ENCODE results near the gene GALNT12. TPM values are rescaled to one million over a fixed set of nuclear protein-coding genes. Genes with fewer than 3 reads are reported as not detected.
A peak's percentile ranks its signal among the peaks of the same experiment; 100 is the strongest.

The GALNT12 gene
- total RNA-seq, 1 donor from 2014 or later, result 46.5 TPM

- Histone ChIP-seq H3F3A (ENCODE audit: low read depth) (no peaks in the 10 kb centered on the region), H3K79me2 (ENCODE audit: low read depth) (peaks cover 20% of the 10 kb centered on the region), H3K4me2 (no peak overlapping the region), H3K27me3 (peaks cover 24% of the 10 kb centered on the region), H3K9me3 (ENCODE audit: low read depth) (no peaks in the 10 kb centered on the region), H4K20me1 (ENCODE audit: low read depth) (peaks cover 18% of the 10 kb centered on the region), H3K9ac (no peak overlapping the region), H3K27ac (no peak overlapping the region), H3K36me3 (no peaks in the 10 kb centered on the region), H2AFZ (replicated peaks) (no peak overlapping the region), H3K4me3 (no peak overlapping the region), H3K4me1 (peaks cover 16% of the 10 kb centered on the region)
- H3K4me3 Mint-ChIP-seq, result peak overlapping the region; percentile 46
- no peak overlapping the region for H3K27ac Mint-ChIP-seq
- H3K4me1 Mint-ChIP-seq, result peaks cover 26% of the 10 kb centered on the region
- H3K36me3 Mint-ChIP-seq, result peaks cover 9% of the 10 kb centered on the region
- H3K27me3 Mint-ChIP-seq (ENCODE audit: insufficient read depth, low read depth), result peaks cover 7% of the 10 kb centered on the region
- H3K9me3 Mint-ChIP-seq, result peaks cover 13% of the 10 kb centered on the region
- DNase-seq (ENCODE audit: low spot score), result no peak
- TF ChIP-seq EZH2 (IDR thresholded peaks at IDR 0.05) (no peak), EZH2phosphoT487 (IDR thresholded peaks at IDR 0.05) (no peak), CTCF (IDR thresholded peaks at IDR 0.05) (no peak)
Observed at GRCh38 chr9:98798254-98798653, 9.2 kb upstream of the GALNT12 start.

- peaks cover 12% of the 10 kb centered on the region for H3K4me1 Mint-ChIP-seq
- H3K4me3 ChIP-seq, result no peak overlapping the region
- no peak overlapping the region for H3K4me2 ChIP-seq
- no peaks in the 10 kb centered on the region for H3K36me3 ChIP-seq
- H3K27ac Mint-ChIP-seq, result no peak overlapping the region
- H3K27me3 ChIP-seq, result peaks cover 17% of the 10 kb centered on the region
- peaks cover 9% of the 10 kb centered on the region for H3K36me3 Mint-ChIP-seq
- TF ChIP-seq CTCF (IDR thresholded peaks at IDR 0.05) (no peak), EZH2 (IDR thresholded peaks at IDR 0.05) (no peak), EZH2phosphoT487 (IDR thresholded peaks at IDR 0.05) (no peak)
- H3K4me3 Mint-ChIP-seq, result no peak overlapping the region
- H2AFZ ChIP-seq (replicated peaks), result no peak overlapping the region
- H3K27ac ChIP-seq, result no peak overlapping the region
- H3K79me2 ChIP-seq (ENCODE audit: low read depth), result no peaks in the 10 kb centered on the region
- peaks cover 13% of the 10 kb centered on the region for H3K9me3 Mint-ChIP-seq
- no peaks in the 10 kb centered on the region for H3K9me3 ChIP-seq (ENCODE audit: low read depth)
- no peaks in the 10 kb centered on the region for H3F3A ChIP-seq (ENCODE audit: low read depth)
- H4K20me1 ChIP-seq (ENCODE audit: low read depth), result no peaks in the 10 kb centered on the region
- H3K9ac ChIP-seq, result no peak overlapping the region
- no peaks in the 10 kb centered on the region for H3K4me1 ChIP-seq
- no peak for DNase-seq (ENCODE audit: low spot score)
- H3K27me3 Mint-ChIP-seq (ENCODE audit: insufficient read depth, low read depth), result peaks cover 10% of the 10 kb centered on the region
Observed at GRCh38 chr9:98801561-98801960, 5.9 kb upstream of the GALNT12 start.

GRCh38 chr9:98801969-98802371, 5.5 kb upstream of the GALNT12 start:
- no peaks in the 10 kb centered on the region for H3K36me3 ChIP-seq
- H3K9ac ChIP-seq, result no peak overlapping the region
- H3K9me3 Mint-ChIP-seq, result peaks cover 13% of the 10 kb centered on the region
- no peak overlapping the region for H2AFZ ChIP-seq (replicated peaks)
- H3F3A ChIP-seq (ENCODE audit: low read depth), result peaks cover 1% of the 10 kb centered on the region
- H3K9me3 ChIP-seq (ENCODE audit: low read depth), result no peaks in the 10 kb centered on the region
- H3K36me3 Mint-ChIP-seq, result peaks cover 9% of the 10 kb centered on the region
- no peak overlapping the region for H3K4me3 Mint-ChIP-seq
- H3K27me3 Mint-ChIP-seq (ENCODE audit: insufficient read depth, low read depth), result peaks cover 14% of the 10 kb centered on the region
- no peaks in the 10 kb centered on the region for H4K20me1 ChIP-seq (ENCODE audit: low read depth)
- no peak overlapping the region for H3K4me3 ChIP-seq
- no peaks in the 10 kb centered on the region for H3K4me1 ChIP-seq
- peaks cover 13% of the 10 kb centered on the region for H3K4me1 Mint-ChIP-seq
- DNase-seq (ENCODE audit: low spot score), result no peak
- H3K27me3 ChIP-seq, result peaks cover 14% of the 10 kb centered on the region
- no peaks in the 10 kb centered on the region for H3K79me2 ChIP-seq (ENCODE audit: low read depth)
- H3K27ac ChIP-seq, result no peak overlapping the region
- no peak overlapping the region for H3K27ac Mint-ChIP-seq
- H3K4me2 ChIP-seq, result no peak overlapping the region
- TF ChIP-seq CTCF (IDR thresholded peaks at IDR 0.05), result no peak
- no peak for TF ChIP-seq EZH2phosphoT487 (IDR thresholded peaks at IDR 0.05)
- no peak for TF ChIP-seq EZH2 (IDR thresholded peaks at IDR 0.05)

Measured in neural progenitor cell (in vitro differentiated cells).